Tibial nerve (tissue), 4 donors: ENCODE measurements around the gene KRTAP20-4.

Source experiments
- CTCF ChIP-seq, 5 experiments: fragments of 200-600 bp in 3 of 5; fragments of 450-650 bp in 2 of 5; sonication (generic) in 3 of 5; IDR thresholded peaks; one replicate each; pipeline ENCODE4 v1.5.1; 2016 to 2019; ENCODE audit warnings: antibody characterized with exemption in 5 of 5, mild to moderate bottlenecking in 3 of 5, moderate library complexity in 2 of 5
- EP300 ChIP-seq, 2 donors: sonication (generic); formaldehyde crosslinking; IDR thresholded peaks; one replicate each; pipeline ENCODE4 v1.6.1; 2017; ENCODE audit warnings: antibody characterized with exemption in 2 of 2, mild to moderate bottlenecking in 1 of 2

- TF ChIP-seq EP300 (IDR thresholded peaks at IDR 0.05), result no peak
- TF ChIP-seq CTCF (IDR thresholded peaks at IDR 0.05), result no peak
Measured at GRCh38 chr21:30580132-30580531, 40.3 kb upstream of the KRTAP20-4 start.
